HG02885 (cell line): ENCODE data around the gene GDPD3.

Source experiments
- ATAC-seq: cut with Tn5 transposase; IDR thresholded peaks from one replicate; pipeline ENCODE4 v1.9.1; 2021; ENCODE audit warnings: mild to moderate bottlenecking; ENCODE audit not compliant: unreplicated experiment, poor library complexity

GDPD3 gene

DNA sequence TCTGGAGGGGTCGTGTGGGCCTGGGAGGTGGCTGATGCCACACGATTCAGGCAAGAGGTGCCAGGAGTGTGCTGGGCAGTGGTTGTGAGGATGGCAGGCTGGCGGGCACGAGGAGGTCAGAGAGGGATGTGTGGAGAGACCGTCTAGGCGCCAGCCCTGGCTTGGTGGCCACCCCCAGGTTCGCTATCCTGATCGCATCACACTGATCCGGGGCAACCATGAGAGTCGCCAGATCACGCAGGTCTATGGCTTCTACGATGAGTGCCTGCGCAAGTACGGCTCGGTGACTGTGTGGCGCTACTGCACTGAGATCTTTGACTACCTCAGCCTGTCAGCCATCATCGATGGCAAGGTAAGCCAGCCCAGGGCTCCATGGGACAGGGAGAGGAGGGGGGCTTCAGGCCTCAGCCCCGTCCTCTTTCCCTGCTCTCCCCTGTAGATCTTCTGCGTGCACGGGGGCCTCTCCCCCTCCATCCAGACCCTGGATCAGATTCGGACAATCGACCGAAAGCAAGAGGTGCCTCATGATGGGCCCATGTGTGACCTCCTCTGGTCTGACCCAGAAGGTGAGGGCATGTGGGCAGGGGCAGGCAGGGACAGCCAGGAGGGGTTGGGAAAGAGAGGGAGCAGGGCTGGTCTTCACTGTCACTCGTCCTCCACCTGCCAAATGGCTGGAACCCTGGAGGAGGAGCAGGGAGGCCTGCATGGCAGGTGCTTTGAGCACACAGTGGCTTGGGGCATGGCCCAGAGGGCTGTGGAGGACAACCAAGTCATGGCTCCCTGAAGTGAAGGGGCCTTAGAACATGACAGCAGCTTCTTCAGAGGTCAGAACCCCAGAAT is 29.9 kb downstream of the GDPD3 start:
- ATAC-seq = no peak

DNA sequence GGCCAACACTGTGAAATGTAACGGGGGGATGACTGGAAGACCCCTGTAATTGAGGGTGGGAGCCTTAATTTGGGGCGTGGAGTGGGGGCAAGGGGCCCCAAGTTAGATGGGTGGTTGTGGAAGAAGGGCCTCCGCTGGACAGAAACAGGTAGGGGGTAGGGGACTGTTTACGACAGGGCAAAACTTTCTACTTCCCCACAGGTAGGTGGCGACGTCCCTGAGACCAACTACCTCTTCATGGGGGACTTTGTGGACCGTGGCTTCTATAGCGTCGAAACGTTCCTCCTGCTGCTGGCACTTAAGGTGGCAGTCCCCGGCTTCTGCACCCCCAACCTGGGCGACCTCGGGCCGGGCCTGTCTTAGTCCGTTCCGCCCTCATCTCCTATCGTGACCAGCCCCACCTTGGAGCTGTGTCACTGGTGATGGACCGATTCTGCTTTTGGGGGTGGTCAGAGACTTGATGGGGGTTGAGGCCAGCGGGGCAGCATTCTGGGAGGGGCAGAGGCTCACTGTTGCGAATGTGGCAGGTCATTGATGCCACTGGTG is 30.7 kb downstream of the GDPD3 start:
- ATAC-seq = no peak

- ATAC-seq = no peak
Observed at GRCh38 chr16:30079480-30079879, 33.9 kb downstream of the GDPD3 start.

DNA sequence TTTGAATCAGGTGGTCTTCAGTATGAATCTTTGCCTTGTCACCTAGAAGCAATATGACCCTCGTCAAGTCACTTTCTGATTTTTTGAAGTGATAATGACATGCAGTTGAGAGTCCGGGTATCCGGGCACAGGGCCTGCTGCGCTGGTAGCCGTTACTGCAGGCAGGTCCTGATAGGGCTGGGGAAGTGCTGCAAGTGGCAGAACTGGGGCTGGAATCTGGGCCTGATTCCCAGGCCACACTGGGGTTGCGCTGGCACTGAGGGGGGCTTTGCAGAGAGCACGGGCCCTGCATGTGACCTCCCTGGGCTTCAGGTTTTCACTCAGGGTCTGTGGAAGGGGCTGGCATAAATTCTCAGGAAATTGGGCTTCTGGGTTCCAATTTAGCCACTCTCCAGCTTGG is 34.6 kb downstream of the GDPD3 start:
- no peak for ATAC-seq

DNA sequence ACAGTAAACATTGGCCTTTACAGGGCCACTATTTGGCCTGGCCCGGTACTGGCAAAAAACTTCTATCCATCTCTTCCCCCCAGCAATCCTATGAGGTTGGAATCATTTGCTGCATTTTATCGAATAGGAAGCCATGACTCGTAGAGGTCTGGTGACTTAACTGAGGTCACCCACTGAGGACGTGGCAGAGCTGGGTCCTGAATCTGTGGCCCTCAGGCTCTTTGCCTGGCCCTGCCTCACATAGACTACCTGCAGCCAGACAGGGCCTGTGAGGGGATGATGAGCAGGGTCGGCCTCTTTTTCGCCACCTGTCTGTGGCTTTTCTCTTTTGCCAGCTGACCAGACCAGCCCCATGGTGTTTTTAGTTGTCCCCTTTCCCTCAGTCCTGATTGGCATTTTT is 35.7 kb downstream of the GDPD3 start:
- ATAC-seq = no peak

GRCh38 chr16:30076276-30076791 is 37.0 kb downstream of the GDPD3 start:
- ATAC-seq = peak; percentile 30

DNA sequence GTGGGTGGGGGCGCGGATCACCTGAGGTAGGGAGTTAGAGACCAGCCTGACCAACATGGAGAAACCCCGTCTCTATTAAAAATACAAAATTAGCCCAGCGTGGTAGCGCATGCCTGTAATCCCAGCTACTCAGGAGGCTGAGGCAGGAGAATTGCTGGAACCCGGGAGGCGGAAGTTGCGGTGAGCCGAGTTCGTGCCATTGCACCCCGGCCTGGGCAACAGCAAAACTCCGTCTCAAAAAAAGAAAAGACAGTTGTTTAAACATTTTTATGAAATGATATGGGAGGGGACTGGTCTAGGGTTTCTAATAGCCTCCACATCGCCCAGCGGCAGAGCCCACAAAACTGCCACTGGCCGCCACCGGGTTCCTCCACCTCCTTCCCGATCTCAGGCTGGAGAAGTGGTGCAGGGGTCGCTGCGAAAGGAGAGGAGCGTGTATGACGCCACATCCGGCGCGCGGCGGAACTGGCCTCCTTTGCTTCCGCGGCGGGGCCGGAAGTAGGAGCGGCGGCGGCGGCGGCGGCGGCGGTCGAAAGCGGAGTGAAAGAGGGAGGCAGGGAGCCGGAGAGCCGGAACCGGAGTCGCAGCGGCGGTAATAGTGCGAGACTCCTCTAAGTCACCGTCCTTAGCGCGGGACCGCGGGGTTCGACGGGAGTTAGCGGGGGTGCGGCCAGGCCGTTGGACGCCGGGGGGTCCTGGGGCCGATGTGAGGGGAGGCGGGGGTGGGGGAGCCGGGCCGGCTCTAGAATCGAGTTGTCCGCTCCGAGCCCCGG is 37.6 kb downstream of the GDPD3 start, which contains the start of gene PPP4C:
PPP4C (plus strand) TSS at position 492 of the 773 bp plus-strand sequence. CDS start 384 bp downstream, outside the sequence.
- peak; percentile 83 for ATAC-seq

GRCh38 chr16:30070490-30070889 is 42.8 kb downstream of the GDPD3 start:
- no peak for ATAC-seq

GRCh38 chr16:30069611-30070462 is 43.5 kb downstream of the GDPD3 start:
- ATAC-seq = no peak

DNA sequence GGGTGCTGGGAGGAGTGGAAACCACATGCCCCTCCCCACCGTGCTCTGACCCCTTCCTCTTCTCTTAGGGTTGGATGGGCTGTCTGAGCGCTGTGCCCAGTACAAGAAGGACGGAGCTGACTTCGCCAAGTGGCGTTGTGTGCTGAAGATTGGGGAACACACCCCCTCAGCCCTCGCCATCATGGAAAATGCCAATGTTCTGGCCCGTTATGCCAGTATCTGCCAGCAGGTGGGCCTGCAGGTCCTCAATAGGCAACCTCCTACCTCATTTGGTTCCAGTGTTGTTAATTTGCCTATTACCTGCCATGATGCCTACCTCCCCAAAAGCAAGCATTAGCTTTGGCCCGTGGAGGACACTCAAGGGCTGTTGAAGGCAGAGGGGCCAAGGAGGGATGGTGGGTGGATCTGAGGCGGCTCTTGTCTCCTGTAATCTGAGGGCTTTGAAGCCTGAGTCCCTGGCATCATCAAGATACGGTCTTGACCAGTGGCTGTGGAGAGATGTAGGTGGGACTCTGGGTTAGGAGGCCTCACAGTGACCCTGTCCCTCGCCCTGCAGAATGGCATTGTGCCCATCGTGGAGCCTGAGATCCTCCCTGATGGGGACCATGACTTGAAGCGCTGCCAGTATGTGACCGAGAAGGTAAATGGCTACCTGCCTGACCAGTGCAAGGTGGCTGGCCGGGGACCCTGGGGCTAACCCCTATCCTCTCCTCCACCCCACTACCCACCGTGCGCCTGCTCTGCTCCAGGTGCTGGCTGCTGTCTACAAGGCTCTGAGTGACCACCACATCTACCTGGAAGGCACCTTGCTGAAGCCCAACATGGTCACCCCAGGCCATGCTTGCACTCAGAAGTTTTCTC is 44.4 kb downstream of the GDPD3 start:
- no peak for ATAC-seq

- ATAC-seq = no peak
Observed at GRCh38 chr16:30068333-30068732, 45.0 kb downstream of the GDPD3 start.

DNA sequence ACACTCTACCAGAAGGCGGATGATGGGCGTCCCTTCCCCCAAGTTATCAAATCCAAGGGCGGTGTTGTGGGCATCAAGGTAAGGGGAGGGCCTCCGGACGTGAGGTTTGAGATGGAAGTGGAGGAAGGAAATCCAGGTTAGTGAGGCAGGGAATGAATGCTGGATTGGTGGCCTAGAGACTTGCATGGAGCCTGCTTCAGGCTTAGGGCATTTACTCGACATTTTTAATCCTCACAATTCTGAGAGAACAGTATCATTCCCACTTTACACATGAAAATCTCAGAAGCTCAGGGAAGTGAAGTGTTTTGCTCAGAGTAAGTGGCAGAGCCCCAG is 45.8 kb downstream of the GDPD3 start:
- ATAC-seq = no peak

- no peak for ATAC-seq
Observed at GRCh38 chr16:30066761-30067583, 46.4 kb downstream of the GDPD3 start.

- ATAC-seq = no peak
Observed at GRCh38 chr16:30065943-30066760, 47.2 kb downstream of the GDPD3 start.

DNA sequence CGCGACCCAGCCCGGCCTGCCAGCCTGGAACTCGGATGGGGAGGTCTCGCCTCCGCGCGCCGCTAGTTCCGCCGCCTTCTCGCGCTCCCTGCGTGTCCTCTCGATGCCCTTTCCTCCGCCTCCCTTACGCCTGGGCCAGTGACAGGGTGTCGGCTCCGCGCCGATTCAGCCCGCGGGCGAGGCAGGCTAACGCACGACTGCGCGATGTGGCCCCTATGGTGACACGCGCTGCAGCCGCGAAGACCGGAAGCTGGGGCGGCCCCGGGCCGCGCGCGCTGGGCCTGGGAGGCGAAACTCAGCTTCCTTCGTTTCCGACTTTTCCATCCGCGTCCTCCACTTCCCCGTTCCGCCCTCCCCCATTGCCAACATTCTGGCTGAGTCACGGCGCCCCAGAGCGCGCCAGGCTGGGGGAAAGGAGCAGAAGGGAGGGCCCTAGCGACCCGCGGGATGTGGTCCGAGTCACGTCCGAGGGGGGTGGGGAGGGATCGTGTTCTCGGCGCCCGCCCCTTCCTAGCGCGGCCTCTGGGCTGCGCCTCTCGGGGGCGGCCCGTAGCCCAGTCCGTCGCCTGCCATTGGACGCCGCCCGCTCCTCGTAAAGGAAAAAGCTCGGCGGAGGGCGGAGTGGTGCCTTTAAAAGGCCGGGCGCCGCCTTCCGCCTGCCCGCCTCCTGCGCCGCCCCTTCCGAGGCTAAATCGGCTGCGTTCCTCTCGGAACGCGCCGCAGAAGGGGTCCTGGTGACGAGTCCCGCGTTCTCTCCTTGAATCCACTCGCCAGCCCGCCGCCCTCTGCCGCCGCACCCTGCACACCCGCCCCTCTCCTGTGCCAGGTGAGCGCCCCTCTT is 48.0 kb downstream of the GDPD3 start, which contains the start of gene ALDOA:
ALDOA (plus strand) TSS at position 659 of the 841 bp plus-strand sequence. CDS start 1,138 bp downstream, outside the sequence.
- ATAC-seq = peak; percentile 77

GRCh38 chr16:30064729-30065101 is 48.6 kb downstream of the GDPD3 start:
- no peak for ATAC-seq
